ENCODE results near the gene CKMT2.

Gene CKMT2

DNA sequence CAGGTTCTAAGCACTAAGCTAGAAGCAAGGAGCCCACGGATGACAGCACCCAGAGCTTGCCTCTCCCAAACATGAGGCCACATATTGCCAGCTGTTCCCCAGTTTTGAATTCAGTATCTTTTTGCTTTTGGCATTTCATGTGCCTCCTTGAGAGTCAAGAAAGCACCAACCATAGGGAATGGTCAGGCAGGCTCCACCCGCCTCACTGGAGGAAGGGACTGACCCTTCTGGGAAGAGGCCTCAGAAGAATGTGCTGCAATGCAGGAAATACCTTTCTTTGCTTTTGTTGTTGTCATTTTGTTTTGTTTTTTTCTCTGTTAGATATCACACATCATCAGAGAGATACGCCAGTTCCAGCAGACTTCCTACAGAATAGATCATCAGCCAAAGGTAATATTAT, 13.7 kb upstream of the CKMT2 start:
- DNase-seq = no peak

DNA sequence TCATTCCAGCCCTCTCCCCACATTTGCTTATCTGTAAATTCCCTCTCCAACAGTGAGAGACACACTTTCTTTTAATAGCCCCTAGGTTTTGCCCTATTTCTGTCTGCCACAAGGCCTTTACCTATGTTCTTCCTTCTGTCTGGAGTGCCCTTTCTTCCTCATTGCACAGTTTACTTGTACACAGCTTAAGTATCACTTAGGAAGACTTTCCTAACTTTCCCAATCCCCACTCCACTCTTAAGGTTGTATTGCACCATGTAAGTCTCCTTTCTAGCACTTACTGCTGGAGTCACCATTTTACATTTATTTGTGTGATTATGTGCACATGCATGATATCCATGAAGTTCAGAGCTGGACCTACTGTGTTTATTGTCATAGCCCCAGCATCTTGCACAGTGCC, 10.8 kb upstream of the CKMT2 start:
- no peak for DNase-seq

DNA sequence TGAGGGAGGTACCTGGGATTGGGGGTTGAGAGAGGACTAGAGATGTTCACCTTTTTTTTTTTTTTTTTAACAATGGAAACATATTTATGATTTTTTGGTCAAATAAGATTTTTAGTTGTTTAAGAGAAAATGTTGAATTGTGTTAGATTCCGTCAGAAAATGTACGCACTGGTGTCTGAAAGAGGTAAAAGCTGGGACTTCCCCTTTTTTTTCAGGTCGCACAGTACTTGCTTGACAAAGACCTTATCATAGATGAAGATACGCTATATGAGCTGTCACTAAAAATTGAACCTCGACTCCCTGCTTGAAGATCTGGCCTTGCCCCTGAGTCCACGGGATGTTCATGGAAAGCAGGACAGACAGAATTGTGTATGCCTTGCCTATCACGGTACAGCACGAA, 7.7 kb upstream of the CKMT2 start:
- no peak for DNase-seq

DNA sequence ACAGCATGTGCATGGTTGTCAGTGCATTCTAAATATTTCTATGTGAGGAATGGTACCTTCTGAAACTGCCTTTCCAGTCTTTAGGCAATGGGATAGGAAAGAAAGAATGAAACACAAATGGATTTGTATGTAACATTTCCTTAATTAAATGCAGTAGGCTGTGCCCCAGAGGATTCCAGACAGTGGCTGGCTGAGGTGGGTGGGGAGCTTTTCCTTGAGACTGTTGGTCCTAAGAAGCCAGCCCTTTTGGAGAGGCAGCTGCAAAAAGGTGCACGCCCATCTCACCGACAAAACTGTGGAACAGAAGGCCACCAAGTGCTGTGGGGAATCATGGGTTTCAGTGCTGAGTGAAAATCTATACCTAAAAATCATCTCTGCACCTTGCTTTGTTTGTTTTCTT, 6.8 kb upstream of the CKMT2 start:
- no peak for DNase-seq

DNA sequence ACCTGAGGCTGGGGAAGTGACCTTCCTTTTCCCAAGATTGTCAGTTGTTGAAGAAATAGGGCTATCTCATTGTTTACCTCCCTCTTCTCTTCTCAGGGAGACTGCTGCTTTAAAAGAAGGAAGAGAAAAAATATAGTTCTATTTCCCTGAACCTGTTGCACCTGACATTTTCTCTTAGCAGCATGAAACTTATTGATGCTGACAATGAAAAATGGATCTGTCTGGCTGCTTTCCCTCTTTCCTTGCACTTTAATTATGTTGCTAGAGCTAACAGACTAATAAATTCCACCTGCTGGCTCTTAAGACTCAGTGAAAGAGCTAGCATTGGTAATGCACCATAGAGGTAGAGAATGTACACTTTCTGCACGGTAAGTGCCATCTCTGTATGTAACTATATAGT, 6.2 kb upstream of the CKMT2 start:
- DNase-seq = no peak

DNA sequence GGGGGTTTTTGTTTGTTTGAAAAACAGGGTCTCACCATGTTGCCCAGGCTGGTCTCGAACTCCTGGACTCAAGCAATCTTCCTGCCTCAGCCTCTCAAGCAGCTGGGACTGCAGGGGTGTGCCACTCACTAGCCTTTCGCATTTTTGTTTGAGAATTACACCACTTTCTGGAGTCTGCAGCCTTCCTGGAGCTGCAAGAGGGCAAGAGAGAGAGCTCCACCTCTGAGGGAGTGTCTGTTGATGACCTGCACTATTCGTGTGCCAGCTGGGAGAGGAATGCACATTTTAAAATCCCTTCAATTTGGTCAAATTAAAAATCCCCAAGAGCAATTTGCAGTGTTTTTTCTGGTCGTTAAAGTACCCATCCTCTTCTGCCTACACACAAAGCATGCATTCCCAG, 5.0 kb upstream of the CKMT2 start:
- no peak for DNase-seq

DNA sequence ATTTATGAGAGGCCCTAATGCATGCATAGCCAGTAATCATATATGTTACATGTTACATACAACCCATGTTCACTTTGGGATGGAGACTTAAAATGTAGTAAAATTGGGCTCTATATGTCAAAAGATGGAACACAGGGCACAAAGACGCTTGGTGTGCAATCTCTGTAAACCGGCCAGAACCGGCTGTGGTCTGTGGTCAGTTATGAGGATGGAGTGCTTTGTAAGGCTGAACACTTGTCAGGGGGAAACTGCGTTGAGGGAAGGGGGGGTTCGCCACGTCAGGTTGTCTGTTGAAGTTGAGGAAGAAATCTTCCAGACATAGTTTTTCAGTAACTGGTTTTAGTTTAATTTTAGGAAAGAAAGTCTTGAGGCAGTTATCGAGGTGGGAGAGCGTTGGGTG, 2.7 kb upstream of the CKMT2 start:
- DNase-seq = no peak

DNA sequence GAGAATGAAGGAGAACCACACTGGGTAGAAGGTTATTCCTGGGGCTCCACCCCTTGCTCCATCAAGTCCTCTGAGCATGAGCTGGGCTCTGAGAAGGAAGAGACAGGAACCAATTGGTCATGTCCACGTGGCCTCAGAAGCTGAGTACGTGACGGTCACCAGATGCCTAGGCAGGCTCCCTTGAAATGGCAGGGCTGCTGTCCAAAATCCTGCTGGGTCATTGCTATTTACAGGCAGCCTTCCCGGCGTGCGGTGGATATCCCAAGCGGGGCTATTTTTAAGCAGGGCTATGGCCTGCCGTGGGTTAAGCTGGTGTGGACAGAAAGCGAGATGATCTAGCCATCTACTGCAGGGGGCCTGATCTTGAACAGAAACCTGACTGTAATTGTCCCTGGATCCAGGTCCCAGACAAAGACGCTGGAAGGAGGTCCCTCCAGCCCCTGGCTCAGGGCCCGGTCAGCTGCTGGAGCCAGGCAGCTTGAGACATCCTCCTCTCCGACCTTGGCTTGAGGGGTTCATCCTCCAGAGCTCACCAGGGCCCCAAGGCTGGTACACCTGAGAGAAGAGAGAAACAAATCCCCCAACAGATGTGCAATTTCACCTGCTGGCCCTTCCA, 550 bp upstream of the CKMT2 start:
- no peak for DNase-seq

DNA sequence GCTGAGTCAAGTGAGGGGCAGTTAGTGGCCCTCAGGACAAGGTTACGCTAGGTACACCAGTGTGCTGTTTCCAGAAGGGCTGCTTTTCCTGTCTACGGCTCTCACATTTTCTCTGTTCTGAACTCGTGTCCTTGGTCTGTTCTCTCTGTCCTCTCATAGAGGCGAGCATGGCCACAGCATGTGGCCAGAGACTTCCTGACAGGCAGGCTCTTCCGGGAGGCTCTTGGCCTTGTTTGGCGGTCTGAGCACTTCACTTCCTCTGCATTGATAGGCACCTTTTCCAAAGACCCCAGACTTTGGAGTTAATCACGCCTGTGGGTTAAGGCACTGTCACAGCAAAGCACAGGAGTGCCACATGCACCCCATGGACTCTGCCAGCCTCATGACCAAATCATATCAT, 1.2 kb downstream of the CKMT2 start:
- no peak for DNase-seq

DNA sequence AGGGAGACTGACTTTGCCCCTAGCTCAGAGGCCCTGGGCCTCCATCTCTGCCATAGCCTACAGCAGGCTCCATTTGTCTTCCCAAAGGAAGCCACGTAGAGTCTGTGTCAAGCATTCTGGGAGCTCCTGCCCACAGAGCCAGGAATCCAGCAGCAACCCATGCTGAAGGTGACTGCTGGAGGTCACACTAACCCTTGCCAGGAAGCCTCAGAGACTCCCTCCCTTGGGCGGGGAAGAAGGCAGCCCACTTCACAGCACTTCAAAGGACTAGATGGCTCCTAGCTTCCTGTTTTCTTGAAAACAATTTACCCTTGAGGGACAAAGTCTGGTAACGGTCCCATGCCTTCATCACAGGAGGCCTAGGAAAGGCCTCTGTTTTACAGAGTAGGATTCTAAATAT, 1.7 kb downstream of the CKMT2 start:
- DNase-seq = no peak

DNA sequence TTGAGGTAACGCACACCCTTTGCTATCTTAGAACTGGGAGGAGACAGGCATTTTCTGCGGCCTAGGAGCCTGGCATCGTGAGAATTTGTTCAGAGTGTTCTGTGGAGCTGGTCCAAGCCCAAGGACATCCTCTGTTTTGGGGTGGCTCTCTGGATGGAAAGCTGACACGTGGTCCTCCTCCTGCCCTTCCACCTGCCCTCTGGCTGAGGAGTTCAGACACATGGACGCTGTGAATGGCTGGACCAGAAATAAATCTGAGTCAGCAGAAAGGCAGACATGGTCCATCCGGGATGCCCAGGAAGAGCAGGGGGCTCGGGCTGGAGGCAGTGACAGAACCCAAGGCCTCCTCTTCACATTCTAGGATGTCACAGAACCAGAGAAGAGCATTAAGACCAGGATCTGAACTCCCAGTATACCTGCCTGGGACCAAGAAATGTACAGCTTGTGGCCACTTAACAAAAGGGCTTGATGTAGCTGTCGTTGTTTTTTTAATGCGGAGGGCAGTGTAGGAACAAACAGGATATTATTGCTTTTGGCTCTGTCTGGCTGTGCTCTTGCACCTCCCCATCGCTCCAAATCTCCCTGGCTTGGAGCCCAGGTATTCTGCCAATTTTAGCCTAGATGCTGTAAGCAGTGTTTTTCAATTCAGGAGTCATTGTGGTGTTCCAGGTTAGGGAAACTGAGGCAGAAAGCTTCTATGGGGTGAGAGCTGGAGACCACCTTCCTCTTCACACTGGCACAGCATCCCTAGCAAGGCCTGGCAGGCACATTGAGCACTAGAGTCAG, 2.4 kb downstream of the CKMT2 start:
- no peak for DNase-seq

DNA sequence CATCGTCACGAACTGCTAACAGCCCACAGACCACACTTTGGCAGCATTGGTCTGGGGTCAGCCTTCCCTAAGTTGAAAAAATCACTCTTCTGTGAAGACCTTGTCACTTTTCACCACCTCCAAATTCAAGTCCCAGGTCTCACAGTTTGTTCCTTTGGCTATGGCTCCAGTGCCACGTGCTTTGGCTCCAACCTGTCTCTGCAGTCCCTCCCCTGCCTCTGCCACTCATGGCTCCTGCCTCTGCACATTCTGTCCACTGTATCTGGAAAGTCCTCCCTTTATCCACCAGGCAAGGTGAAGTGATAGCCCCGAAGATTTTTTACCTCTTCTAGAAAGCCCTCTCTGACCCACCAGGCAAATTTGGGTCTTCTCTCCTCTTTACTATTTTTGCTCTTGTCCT, 5.3 kb downstream of the CKMT2 start:
- no peak for DNase-seq

DNA sequence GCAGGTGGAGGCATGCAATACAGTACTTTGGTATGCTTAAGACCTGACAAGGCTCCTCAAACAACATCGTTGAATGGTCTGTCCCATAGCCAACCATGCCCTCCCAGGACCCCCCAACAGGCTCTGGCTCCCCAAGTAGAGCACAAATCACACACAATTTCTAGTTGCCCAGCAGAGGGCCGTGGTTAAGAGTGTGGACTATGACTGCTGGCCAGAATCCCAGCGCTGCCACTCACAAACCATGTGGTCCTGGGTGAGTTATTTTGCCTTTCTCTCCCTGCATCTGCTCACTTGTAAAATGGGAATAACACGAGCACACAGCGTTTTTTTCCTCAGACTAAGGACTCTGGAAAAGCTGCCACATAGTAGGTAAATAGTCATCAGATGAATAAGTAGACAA, 6.5 kb downstream of the CKMT2 start:
- DNase-seq = no peak

DNA sequence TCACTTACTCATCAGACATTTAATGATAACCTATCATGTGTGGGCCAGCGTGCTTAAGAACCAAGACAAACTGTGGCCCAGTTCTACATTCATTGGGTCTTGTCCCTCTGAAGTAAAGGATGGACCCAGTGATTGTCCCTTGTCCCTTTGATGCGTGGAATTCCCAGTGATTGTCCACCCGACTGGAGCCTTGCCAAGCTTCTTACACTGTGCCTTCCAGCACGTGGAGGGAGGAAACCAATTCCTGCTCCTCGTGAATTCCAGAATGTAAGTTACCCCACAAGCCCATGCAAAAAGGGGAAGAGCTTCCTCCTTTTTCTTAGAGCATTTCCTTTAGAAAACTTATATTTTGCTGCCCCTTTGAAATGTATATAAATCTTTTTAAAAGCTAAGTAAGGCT, 7.9 kb downstream of the CKMT2 start:
- no peak for DNase-seq

DNA sequence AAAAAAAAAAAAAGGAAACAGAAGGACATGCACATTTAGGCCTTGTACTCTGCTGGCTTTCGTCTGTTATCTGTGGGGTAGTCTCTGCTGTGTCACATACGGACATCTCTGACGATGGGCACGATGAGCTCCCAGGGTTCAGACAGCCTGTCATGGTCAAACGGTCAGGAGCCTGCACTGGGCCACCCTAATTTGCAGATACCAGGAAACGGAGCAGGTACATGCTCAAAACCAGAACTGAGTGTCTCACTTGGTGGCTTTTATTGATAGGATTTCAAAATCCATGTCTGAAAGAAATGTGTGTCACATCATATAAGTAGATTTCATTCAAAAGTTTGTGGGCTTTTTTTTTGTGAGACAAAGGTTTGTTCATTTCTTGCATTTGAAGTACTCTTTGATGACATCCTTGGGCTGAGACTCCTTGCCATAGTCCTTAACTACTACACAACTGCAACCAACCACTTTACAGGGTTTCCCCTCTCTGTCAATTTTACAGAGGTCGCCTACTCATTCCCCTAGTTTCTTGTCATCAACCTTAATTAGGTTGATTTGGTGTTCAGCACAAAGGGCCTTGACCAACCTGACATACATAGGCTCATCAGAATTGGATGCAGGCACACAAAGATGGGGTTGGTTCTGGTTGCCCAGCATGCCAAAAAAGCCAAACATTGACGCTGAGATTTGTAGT, 9.0 kb downstream of the CKMT2 start:
- no peak for DNase-seq

DNA sequence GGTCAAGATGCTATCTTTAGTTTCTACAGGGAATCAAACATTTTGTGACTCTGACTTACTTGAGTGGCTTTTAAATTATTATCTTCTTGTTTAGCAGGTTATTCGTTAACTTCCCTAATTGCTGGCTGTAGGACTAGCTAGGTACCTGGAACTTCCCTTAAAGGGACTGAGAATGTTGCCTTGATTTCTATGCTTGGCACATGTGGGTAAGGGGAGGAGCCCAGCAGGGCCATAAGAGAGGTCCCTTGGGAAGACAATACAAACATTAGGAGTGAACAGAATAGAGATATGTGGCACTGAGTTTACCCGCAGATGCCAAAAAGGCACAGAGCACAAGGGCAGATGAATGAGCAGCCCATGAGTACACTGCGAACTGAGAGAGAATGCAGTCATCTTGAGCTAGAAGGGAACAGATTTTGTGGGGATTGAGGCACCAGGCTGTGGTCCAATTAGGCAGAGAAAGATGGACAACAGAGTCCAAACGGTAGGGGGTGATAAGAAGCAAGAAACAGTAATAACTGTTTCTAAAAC, 9.8 kb downstream of the CKMT2 start:
- DNase-seq = no peak

DNA sequence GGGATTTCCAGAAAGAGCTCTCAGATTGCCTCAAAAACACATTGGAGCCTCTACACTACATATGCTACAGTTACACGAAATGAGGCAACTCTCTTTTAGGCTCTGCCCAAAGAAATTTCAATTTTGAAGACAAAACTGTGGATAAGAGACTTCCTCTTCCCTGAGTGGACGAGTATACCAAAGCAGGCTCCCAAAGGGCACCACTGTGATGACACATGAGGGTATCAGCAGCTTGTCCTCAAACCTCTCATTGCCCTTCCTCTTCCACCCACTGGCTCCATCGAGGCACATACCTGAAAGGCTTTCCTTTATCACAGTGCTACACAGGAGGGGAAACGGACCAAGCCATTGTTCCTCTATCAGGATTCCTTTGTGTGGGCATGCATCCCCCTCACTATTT, 11.3 kb downstream of the CKMT2 start:
- DNase-seq = no peak

DNA sequence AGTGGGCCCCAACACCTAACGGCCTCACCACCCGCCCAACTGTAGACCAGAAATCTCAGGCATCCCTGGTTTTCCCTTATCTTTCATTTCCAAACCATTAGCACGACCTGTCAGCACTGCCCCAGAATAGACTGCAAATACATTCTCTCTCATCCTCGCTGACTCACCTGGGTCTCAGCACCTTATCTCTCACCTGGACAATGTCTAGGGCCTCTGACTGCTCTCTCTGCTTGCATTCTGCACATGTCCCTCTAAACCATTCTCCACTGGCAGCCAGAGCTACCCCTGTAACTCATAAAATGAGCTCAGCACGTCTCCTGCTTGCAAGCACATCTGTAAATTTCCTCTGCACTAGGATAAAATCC, 12.7 kb downstream of the CKMT2 start:
- DNase-seq = no peak

DNA sequence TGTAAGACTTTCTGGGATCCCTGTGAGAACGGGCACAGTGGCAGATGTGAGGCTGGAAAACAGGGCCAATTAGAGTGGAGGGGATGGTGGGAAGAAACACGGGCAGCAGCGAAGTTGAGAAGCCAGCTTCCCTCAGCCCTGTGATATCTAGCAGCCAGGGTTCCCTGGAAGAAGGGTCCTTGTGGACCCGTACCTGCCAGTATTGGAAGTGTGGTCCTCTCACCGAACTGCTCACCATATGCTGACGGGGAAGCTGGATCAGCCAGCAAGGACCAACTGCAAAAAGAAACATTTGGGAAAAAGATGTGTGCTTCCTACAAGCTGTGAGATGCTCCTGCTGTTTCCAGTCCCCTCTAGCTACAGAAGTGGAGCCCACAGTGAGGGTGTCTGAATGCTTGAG, 13.6 kb downstream of the CKMT2 start:
- no peak for DNase-seq

DNA sequence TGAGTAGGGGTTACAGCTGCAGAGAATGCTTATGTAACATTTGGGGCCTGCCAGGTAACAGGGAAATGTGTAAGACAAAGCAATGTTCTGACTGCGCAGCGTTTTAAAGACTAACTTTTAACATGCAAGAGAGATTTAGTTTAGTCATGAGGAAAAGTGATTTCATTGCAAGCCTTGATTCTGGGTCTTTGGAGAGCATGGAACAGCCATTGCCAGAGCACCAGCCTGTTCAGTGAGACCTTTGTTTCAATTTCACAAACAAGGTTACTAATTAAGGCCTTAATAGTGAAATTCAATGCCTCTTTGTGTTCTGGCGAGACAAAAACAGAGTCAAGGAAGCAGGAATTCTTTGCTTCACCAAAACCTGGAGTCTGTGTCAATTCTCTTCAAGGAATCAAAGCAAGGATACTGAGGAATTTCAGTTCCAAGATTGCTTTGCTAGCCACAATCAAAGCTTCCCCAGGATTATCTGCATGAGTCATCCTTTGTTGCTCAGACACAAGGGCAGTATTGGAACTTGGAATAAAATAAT, 14.4 kb downstream of the CKMT2 start:
- DNase-seq = no peak

DNA sequence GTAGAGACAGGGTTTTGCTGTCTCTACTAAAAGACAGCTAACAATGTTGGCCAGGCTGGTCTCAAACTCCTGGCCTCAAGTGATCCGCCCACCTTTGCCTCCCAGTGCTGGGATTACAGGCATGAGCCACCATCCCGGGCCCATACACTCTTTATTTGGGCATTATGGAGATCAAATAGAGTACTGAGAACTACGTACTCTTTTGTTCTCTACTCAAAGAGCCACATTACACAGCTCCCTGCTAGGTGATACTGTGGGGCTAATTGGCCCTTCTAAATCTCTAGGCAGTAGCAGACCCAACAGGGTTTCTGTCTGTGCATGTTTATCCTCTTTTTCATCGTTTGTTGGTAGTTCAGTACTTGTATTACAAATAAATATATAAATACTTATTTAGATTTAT, 16.1 kb downstream of the CKMT2 start:
- no peak for DNase-seq

DNA sequence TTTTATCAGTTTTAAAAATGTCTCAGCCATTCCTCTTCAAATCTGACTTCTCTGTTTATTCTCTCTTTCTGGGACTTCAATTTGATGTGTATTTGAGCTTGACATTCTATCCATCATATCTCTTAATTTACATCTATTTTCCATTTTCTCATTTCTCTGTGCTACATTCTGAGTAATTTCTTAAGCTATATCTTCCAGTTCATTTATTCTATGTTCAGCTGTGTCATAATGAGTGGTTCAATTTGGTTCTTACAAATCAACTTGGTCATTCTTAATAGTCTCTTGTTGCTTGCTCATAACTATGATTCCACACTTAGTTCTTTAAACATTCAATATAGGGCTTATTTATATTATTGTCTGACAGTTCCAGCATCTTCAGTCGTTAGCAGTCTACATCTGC, 16.9 kb downstream of the CKMT2 start:
- no peak for DNase-seq

DNA sequence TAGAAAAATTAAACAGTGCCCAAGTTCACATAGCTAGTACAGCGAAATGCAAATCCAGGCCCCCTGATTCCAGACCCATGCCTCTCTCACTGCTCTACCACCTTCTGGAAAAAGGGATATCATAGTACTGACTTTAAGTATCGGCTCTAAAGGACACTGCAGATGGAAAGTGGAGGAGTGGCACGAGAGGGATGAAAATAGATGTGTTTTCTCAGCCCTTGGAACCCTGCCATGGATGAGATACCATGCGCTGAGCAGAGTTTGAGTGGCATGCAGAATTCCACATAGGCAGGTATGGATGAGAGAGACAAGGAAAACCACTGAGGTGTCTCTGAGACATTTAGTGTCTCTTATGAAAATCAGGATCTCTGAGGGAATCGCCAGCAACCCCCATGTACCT, 18.8 kb downstream of the CKMT2 start:
- DNase-seq = no peak

DNA sequence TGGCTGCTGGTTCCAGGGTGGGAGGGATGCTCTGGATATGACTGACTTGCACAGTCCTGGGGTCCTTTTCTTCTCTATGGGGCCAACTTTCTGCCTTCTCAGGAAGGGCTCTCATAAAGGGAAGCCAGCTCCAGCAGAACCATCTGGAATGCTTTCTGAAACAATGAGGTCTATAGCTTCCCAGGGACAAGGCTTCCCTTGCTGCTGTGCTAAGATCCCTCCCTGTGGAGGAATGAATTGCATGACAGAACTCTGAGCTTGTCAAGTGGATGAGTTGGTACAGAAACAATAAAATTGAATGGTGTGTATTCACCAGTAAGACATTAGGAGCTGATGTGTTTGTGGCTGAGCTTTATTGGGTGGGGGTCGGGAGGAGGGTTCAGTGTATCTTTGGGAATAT, 19.8 kb downstream of the CKMT2 start:
- DNase-seq = no peak

Measured in stimulated activated naive CD4-positive, alpha-beta T cell treated with Interleukin-2 at 50 U/mL for 16 hours (primary cell).